ENCODE results near the gene PICALM.

DNA sequence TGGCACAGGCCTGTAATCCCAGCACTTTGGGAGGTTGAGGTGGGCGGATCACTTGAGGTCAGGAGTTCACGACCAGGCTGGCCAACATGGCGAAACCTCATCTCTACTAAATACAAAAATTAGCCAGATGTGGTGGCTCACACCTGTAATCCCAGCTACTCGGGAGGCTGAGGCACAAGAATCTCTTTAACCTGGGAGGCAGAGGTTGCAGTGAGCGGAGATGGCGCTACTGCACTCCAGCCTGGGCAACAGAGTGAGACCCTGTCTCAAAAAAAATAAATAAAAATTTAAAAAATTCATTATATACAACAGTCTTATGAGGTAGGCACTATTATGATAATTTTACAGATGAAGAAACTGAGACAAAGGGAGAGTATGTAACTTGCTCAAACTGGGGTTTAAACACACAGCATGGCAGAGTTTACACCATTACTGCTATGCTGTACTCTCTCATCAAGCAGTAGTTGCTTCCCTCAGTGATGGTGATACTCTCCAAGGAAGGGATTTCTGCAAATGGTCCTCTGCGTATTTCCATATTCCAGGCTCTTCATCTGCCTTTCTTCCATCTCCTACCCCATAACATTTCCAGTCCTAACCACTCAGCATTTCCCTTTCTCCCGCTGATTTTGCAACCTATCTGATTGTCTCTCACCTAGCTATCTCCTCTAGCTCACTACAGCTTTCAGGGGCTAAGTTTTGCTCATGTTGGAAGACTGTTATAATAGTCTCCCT, 118.4 kb downstream of the PICALM start:
- TF ChIP-seq GATA2 (IDR thresholded peaks at IDR 0.05; ENCODE audit: low read depth, low read length) (no peak), GATA3 (IDR thresholded peaks at IDR 0.05; ENCODE audit: low read depth, low read length) (no peak)

Measured in SH-SY5Y (cell line).